Upper lobe of left lung (tissue), 4 donors: ENCODE measurements around the gene DIAPH2.

ENCODE experiments used
- CTCF ChIP-seq, 6 experiments: fragments of 450-650 bp in 4 of 6; fragments of 200-600 bp in 2 of 6; sonication (generic) in 2 of 6; IDR thresholded peaks; one replicate each; pipeline ENCODE4 v1.5.1; 2016 to 2019; ENCODE audit warnings: antibody characterized with exemption in 6 of 6
- POLR2A ChIP-seq, 4 donors: fragments of 450-650 bp; IDR thresholded peaks; one replicate each; pipeline ENCODE4 v1.5.1; 2016 to 2017; ENCODE audit warnings: antibody characterized with exemption in 4 of 4, mild to moderate bottlenecking in 2 of 4

- no peak for TF ChIP-seq CTCF (IDR thresholded peaks at IDR 0.05)
- TF ChIP-seq POLR2A (IDR thresholded peaks at IDR 0.05), result no peak
These were observed 746.6 kb downstream of the DIAPH2 start for GRCh38 chrX:97431281-97431680.
